ENCODE measurements around the gene CCDC39. TPM values are rescaled to one million over a fixed set of nuclear protein-coding genes. Genes with fewer than 3 reads are reported as not detected.

The CCDC39 gene
- total and polyA plus RNA-seq, 9 of the 15 experiments (the other 6 are each of a cell fraction or from before 2014, with no cell fraction given) = not detected

- Histone ChIP-seq H3K4me3 (no peak overlapping the region), H3K36me3 (ENCODE audit: control insufficient read depth, insufficient read depth, low read length) (no peaks in the 10 kb centered on the region), H3K9me1 (ENCODE audit: control insufficient read depth, insufficient read depth, low read length) (no peaks in the 10 kb centered on the region), H3K4me2 (ENCODE audit: insufficient read depth, low read length) (no peak overlapping the region), H3K4me1 (replicated peaks in 1 of 2; ENCODE audit: control insufficient read depth in 2 of 2, insufficient read depth in 2 of 2, low read length in 2 of 2) (no peaks in the 10 kb centered on the region), H4K20me1 (replicated peaks; ENCODE audit: control insufficient read depth, insufficient read depth, low read length) (no peaks in the 10 kb centered on the region), H3K9ac (ENCODE audit: insufficient read depth in 1 of 2, low read depth in 2 of 2, low read length in 2 of 2) (no peak overlapping the region), H3K27me3 (ENCODE audit: control insufficient read depth in 2 of 2, insufficient read depth in 2 of 2, low read length in 2 of 2) (no peaks in the 10 kb centered on the region), H3K27ac (ENCODE audit: extremely low read depth, low read depth, low read length) (no peak overlapping the region), H2AFZ (ENCODE audit: low read depth, low read length) (no peak overlapping the region), H3K79me2 (ENCODE audit: control insufficient read depth, insufficient read depth, low read length) (no peaks in the 10 kb centered on the region), H3K9me3 (replicated peaks; ENCODE audit: control insufficient read depth, insufficient read depth, low read depth, low read length) (no peaks in the 10 kb centered on the region)
- no peak for FAIRE-seq
- in situ Hi-C loops (cut with MboI) = no loop called here
- TF ChIP-seq KAT8 (IDR thresholded peaks at IDR 0.05; ENCODE audit: low read depth) (no peak), ZNF174 (CRISPR knock-in tag; IDR thresholded peaks at IDR 0.05) (no peak), ZNF445 (CRISPR knock-in tag; IDR thresholded peaks at IDR 0.05; ENCODE audit: low read depth) (no peak), GTF2E2 (tag; IDR thresholded peaks at IDR 0.05) (no peak), ZBTB34 (CRISPR knock-in tag; IDR thresholded peaks at IDR 0.05) (no peak), GATAD2A (IDR thresholded peaks at IDR 0.05) (no peak), CAMTA2 (CRISPR knock-in tag; conservative IDR thresholded peaks at IDR 0.05) (no peak)
- TF ChIP-seq, protein P1, sequence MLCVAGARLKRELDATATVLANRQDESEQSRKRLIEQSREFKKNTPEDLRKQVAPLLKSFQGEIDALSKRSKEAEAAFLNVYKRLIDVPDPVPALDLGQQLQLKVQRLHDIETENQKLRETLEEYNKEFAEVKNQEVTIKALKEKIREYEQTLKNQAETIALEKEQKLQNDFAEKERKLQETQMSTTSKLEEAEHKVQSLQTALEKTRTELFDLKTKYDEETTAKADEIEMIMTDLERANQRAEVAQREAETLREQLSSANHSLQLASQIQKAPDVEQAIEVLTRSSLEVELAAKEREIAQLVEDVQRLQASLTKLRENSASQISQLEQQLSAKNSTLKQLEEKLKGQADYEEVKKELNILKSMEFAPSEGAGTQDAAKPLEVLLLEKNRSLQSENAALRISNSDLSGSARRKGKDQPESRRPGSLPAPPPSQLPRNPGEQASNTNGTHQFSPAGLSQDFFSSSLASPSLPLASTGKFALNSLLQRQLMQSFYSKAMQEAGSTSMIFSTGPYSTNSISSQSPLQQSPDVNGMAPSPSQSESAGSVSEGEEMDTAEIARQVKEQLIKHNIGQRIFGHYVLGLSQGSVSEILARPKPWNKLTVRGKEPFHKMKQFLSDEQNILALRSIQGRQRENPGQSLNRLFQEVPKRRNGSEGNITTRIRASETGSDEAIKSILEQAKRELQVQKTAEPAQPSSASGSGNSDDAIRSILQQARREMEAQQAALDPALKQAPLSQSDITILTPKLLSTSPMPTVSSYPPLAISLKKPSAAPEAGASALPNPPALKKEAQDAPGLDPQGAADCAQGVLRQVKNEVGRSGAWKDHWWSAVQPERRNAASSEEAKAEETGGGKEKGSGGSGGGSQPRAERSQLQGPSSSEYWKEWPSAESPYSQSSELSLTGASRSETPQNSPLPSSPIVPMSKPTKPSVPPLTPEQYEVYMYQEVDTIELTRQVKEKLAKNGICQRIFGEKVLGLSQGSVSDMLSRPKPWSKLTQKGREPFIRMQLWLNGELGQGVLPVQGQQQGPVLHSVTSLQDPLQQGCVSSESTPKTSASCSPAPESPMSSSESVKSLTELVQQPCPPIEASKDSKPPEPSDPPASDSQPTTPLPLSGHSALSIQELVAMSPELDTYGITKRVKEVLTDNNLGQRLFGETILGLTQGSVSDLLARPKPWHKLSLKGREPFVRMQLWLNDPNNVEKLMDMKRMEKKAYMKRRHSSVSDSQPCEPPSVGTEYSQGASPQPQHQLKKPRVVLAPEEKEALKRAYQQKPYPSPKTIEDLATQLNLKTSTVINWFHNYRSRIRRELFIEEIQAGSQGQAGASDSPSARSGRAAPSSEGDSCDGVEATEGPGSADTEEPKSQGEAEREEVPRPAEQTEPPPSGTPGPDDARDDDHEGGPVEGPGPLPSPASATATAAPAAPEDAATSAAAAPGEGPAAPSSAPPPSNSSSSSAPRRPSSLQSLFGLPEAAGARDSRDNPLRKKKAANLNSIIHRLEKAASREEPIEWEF (CRISPR knock-in tag; IDR thresholded peaks at IDR 0.05) = no peak
- WGBS (ENCODE audit: insufficient coverage, low coverage, missing lambda C conversion rate) = 0% methylated on average over 1 of the region's 1 CpG
- intact Hi-C loops (cut with micrococcal nuclease) = no loop called here
- no TSS peak for BruUV-seq (replicated peaks)
- no peak for DNase-seq (ENCODE audit: extremely low read depth in 1 of 4, low spot score in 3 of 4)
- POLR2A ChIA-PET = no interaction called here
- no peak for ATAC-seq
- CTCF ChIA-PET (ENCODE audit: low intra/inter-chr PET ratio) = no interaction called here
These were observed 14.4 kb upstream of the CCDC39 start for GRCh38 chr3:180693656-180694055.

Data from K562 (cell line).